H1 (cell line): Measurements from ENCODE around the gene TRNAU1AP. TPM values are rescaled to one million over a fixed set of nuclear protein-coding genes. Genes with fewer than 3 reads are reported as not detected.

Experiments
- CBX8 ChIP-seq: fragments of 300-800, 300-1000 bp; sonication (generic); IDR thresholded peaks from 2 replicates; pipeline ENCODE4 v1.7.1; 2016; ENCODE audit warnings: low read depth, low read length, borderline replicate concordance
- EZH2 ChIP-seq: fragments of 200-600 bp; sonication (generic); IDR thresholded peaks from 2 replicates; pipeline ENCODE4 v1.7.1; 2012; ENCODE audit warnings: low read depth, mild to moderate bottlenecking, moderate library complexity, low read length, inconsistent platforms; ENCODE audit not compliant: severe bottlenecking
- polyA plus RNA-seq, 7 experiments: library from polyadenylated mRNA; depleted of rRNA in 3 of 7; stranded (reverse) in 5 of 7; unstranded in 2 of 7; fragments of >200 nt in 5 of 7; fragments of 200-250 nt in 2 of 7; gene quantifications; 1 replicate in 5 of 7; 2 replicates in 1 of 7; 4 replicates in 1 of 7; pipeline versions ENCODE4 v1.2.1 to v1.2.3, GENCODE V29; 2011 to 2013; ENCODE audit warnings: missing spikeins in 2 of 7, mixed read lengths in 2 of 7
- total RNA-seq: library from RNA; stranded (reverse); fragmentation: NEBNext Ultra II Directional; extraction: Animal tissue kit (Norgen Biotek cat#: 25700); gene quantifications from 2 replicates; pipeline ENCODE4 v1.2.1, GENCODE V29; 2021
- TF ChIP-seq, protein P1 (sequence below), 3 experiments: IDR thresholded peaks; 1 replicate in 2 of 3; 2 replicates in 1 of 3; pipeline versions ENCODE4 v1.5.1 to v1.6.1; 2011; ENCODE audit warnings: low read length in 3 of 3, mild to moderate bottlenecking in 3 of 3, inconsistent platforms in 2 of 3, low read depth in 1 of 3, moderate library complexity in 1 of 3; ENCODE audit not compliant: insufficient read depth in 1 of 3; ENCODE audit errors: control extremely low read depth in 1 of 3

Gene TRNAU1AP
- total and polyA plus RNA-seq, 2 of the 8 experiments (the other 6 are each of a cell fraction or from before 2014, with no cell fraction given): 35.2 to 37.1 TPM

DNA sequence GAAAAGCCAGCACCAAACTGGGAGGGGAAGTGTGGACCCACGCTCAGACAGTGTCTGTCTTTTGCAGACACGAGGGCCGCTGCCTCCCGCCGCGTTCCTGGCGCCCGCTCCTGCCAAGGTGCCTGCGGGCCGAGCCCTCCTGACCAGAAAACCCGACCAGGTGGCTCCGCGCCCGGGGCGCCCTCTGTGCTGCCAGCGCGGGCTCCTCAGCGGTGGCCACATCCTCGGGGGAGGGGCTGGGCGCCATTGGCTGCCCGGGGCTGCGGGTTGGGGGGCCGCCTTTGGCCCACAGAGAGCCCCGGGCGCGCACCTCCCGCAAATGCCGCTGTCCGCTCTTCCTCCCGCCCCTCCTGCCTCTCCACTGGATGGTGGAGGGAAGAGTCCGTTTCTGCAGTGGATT lies 22.4 kb upstream of the TRNAU1AP start (continued):
- TF ChIP-seq EZH2 (no peak), CBX8 (no peak)
- TF ChIP-seq, protein P1, sequence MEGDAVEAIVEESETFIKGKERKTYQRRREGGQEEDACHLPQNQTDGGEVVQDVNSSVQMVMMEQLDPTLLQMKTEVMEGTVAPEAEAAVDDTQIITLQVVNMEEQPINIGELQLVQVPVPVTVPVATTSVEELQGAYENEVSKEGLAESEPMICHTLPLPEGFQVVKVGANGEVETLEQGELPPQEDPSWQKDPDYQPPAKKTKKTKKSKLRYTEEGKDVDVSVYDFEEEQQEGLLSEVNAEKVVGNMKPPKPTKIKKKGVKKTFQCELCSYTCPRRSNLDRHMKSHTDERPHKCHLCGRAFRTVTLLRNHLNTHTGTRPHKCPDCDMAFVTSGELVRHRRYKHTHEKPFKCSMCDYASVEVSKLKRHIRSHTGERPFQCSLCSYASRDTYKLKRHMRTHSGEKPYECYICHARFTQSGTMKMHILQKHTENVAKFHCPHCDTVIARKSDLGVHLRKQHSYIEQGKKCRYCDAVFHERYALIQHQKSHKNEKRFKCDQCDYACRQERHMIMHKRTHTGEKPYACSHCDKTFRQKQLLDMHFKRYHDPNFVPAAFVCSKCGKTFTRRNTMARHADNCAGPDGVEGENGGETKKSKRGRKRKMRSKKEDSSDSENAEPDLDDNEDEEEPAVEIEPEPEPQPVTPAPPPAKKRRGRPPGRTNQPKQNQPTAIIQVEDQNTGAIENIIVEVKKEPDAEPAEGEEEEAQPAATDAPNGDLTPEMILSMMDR (IDR thresholded peaks at IDR 0.05; ENCODE audit: control extremely low read depth in 1 of 3, insufficient read depth in 1 of 3, low read depth in 1 of 3, low read length in 3 of 3): no peak
